HG03565 (cell line): ENCODE data around the gene SDF2L1.
"Not testable (repeated sequence)": the region's sequence is repeated elsewhere in the genome, so short reads cannot be mapped to it uniquely, and the experiment has no call there.

Experiments used
- ATAC-seq: cut with Tn5 transposase; IDR thresholded peaks from one replicate; pipeline ENCODE4 v1.9.1; 2021; ENCODE audit warnings: mild to moderate bottlenecking, moderate library complexity; ENCODE audit not compliant: unreplicated experiment

Gene SDF2L1

GRCh38 chr22:21659864-21660525, 17.9 kb downstream of the SDF2L1 start:
- ATAC-seq: no peak

DNA sequence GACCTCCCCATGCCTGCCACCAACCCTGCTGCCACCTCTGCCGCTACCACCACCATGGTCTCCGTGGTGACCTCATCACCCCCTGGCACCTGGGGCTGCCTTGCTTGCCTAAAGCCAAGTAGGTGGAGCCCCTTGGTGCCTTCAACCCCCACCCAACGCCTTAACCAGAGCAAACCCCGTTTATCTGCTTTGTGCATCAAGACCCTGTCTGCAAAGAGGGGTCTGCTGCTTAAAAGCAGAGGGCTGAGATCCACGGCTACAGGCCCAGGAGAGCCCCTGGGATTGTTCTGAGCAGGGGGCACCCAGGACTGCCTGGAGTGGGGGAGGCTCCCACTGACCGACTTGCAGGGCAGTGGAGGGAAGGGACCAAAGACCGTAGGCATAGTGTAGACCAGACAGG, 18.8 kb downstream of the SDF2L1 start:
- no peak for ATAC-seq

GRCh38 chr22:21661991-21662390, 19.9 kb downstream of the SDF2L1 start:
- no peak for ATAC-seq

GRCh38 chr22:21663738-21664137, 21.6 kb downstream of the SDF2L1 start:
- no peak for ATAC-seq

- ATAC-seq: no peak
Measured at GRCh38 chr22:21665047-21665851, 23.1 kb downstream of the SDF2L1 start.

- ATAC-seq: no peak
Measured at GRCh38 chr22:21666786-21667185, 24.7 kb downstream of the SDF2L1 start.

DNA sequence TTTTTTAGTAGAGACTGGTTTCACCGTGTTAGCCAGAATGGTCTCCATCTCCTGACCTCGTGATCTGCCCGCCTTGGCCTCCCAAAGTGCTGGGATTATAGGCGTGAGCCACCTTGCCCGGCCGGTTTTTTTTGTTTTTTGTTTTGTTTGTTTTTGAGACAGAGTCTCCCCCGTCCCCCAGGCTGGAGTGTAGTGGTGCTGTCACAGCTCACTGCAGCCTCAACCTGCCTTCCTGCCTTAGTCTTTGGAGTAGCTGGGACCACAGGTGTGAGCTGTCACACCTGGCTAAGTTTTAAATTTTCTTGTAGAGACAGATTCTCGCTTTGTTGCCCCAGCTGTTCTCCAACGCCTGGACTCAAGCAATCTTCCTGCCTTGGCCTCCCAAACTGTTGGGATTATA, 26.9 kb downstream of the SDF2L1 start:
- ATAC-seq: no peak

- no peak for ATAC-seq
Measured at GRCh38 chr22:21672107-21672629, 30.1 kb downstream of the SDF2L1 start.

GRCh38 chr22:21673534-21674321, 31.6 kb downstream of the SDF2L1 start:
- ATAC-seq: no peak

- no peak for ATAC-seq
Measured at GRCh38 chr22:21674638-21675245, 32.6 kb downstream of the SDF2L1 start.

DNA sequence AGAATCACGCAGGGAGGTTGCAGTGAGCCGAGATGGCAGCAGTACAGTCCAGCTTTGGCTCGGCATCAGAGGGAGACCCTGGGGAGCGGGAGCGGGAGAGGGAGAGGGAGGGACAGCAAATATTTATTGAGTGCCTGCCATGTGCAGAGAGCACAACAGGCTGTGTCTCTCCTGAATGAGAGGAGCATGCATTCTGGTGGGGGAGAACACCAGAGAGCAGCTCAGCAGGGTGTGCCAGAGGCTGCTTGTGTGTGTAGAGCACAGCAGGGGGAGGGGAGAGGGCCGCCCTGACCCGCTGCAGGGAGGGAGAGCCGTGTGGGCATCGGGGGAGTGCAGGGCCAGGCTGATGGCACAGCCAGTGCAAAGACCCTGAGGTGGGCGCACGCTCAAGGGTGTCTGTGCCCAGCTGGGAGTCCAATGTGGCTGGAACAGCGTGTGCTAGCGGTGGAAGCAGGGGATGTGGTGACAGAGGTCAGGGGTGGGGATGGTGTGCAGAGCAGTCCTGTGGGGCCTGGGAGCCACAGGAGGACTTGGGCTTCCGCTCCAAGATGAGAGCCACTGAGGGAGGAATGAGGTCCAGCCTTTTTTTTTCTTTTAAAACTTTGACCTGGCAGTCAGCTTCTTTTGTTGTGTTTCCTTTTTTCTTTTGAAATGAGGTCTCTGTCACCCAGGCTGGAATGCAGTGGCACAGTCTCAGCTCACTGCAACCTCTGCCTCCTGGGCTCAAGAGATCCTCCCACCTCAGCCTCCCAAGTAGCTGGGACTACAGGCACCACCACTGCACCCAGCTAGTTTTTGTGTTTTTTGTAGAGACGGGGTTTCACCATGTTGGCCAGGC, 35.7 kb downstream of the SDF2L1 start:
- ATAC-seq: no peak

GRCh38 chr22:21678842-21679241, 36.7 kb downstream of the SDF2L1 start:
- not testable (repeated sequence) for ATAC-seq

- ATAC-seq: no peak
Measured at GRCh38 chr22:21679383-21679782, 37.3 kb downstream of the SDF2L1 start.

DNA sequence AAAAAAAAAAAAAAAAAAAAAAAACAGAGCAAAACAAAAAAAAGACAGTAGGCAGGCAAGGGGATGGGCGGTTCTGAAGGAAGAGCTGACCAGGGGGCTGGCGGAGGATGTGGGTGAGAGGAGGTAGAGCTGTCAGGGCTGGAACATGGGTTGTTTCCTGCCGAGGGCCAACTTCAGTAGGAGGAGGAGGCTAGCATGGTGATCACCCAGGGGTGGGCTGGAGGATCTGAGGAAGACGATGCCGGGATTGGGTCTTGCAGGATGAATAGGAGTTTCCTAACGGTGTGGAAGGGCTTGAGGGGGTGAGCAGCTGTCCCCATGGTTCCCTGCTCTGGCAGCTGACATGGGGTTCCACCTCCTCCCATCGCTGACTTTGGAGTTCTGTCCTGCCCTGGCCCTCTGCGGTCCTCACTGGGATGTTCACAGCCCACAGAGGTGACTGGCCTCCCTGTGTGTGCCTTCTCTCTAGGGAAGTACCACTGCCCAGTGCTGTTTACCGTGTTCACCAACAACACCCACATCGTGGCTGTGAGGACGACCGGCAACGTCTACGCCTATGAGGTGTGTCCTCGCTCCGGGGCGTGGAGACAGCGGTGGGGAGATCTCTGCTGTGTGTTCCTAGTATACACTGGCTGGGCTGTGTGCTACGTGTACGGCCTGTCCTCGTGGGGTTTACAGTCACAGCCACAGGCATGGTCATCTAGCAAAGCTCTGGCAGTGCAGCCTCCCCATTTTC, 38.9 kb downstream of the SDF2L1 start:
- ATAC-seq: no peak

GRCh38 chr22:21681566-21682370, 39.7 kb downstream of the SDF2L1 start:
- ATAC-seq: no peak

DNA sequence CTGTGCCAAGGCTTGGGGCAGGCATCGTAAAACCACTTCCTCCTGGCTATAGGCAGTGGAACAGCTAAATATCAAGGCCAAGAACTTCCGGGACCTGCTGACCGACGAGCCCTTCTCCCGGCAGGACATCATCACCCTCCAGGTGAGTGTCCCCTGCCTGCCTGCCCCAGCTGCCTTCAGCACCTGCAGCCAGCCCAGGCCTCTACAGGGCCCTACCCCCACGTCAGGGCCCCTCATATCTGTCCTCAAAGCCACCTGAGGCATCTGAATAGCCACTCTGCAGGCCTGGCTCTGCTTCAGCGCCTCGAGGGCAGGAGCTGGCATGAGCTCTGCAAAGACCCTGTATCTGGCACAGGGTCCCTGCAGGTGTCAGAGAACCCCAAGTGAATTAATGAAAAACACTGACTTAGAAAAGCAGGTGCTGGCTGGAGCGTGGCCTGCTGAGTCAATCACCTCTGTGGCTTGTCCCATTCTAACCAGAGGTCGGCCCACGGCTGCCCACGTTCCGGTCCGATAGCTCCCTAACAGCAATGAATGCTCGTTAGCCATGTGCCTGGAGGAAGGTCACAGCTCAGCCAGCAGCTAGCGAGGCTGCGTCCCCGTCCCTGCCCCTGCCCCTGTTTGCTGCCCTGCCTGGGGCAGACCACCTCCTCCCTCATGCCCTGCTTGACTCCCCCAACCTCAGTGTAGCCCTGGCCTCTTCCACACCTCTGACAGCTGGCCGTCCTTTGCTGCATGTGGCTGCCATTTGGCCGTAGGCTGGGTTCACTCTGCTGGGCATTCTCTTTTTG, 40.5 kb downstream of the SDF2L1 start:
- ATAC-seq: no peak

GRCh38 chr22:21683401-21683811, 41.3 kb downstream of the SDF2L1 start:
- no peak for ATAC-seq
